ENCODE measurements around the gene ING4. TPM values are rescaled to one million over a fixed set of nuclear protein-coding genes. Genes with fewer than 3 reads are reported as not detected.

The ING4 gene
- total RNA-seq, 2 experiments from 2014 or later = 16.6 to 16.7 TPM

DNA sequence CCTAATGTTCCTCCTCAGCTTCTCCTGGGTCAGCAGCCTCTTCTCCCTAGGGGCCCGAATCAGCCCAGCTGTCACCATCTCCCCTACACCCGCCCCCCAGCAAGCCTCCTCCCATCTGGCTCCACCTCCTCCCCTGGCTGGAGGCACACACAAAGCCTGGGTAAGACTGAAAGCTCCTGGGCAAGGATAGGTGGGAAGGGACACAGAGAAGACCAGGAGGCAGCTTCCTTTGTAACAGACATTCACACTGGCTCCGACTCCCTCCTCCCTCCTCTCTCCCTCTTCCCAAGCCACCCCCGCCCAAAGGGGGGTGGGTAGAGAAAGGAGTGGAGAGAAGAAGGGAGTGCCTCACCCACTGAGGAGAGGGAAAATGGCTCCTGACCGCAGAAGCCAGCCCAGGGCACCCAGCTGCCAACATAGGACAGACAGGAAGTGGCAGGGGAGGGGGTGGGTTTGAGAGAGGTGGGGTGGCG is 59.8 kb downstream of the ING4 start:
- intact Hi-C loops (cut with micrococcal nuclease) = no loop called here

DNA sequence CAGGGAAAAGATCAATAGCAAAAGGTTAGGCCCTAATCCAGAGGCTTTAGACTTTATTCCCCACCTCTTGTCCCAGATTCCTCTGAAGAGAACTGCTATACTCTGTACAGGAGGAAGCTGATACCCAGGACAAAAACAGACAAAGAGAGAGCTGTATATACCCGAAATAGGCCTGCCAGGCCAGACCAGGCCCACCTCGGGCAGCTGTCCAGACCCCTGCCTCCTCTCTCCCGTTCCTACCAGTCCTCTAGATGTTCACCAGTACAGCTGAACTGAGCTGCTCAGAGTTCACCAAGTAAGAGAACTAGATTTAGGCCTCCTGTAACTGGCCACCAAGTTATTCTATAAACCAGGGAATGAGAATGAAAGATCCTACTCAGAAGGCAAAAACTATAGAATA is 60.4 kb downstream of the ING4 start:
- Mint-ChIP-seq H3K27ac (peak overlapping the region; percentile 65), H3K4me1 (ENCODE audit: low read depth) (peaks cover 50% of the 10 kb centered on the region)
- POLR2A ChIA-PET = interaction anchor here (0.6 to 5.2 kb wide), 9 partner anchors 9 to 109 kb away, joined by 3 to 30 read pairs (median 3); partner anchors contain the start of gene GAPDH

More for the DNA sequence above, 59.8 kb downstream of the ING4 start:
- ChIA-PET POLR2A (interaction anchor here (0.8 to 5.2 kb wide), 8 partner anchors 8 to 68 kb away, joined by 3 to 30 read pairs (median 5); partner anchors contain the start of gene GAPDH), CTCF (interaction anchor here (0.9 to 2.0 kb wide), 9 partner anchors 18 to 137 kb away, joined by 3 to 11 read pairs (median 4); partner anchors contain the start of gene NOP2)
- peaks cover 50% of the 10 kb centered on the region for H3K4me1 Mint-ChIP-seq (ENCODE audit: low read depth)
- H3K36me3 Mint-ChIP-seq (ENCODE audit: low read depth) = peaks cover 70% of the 10 kb centered on the region
- DNase-seq (peak; percentile 53), ATAC-seq (no peak)
- TF ChIP-seq, protein P1, sequence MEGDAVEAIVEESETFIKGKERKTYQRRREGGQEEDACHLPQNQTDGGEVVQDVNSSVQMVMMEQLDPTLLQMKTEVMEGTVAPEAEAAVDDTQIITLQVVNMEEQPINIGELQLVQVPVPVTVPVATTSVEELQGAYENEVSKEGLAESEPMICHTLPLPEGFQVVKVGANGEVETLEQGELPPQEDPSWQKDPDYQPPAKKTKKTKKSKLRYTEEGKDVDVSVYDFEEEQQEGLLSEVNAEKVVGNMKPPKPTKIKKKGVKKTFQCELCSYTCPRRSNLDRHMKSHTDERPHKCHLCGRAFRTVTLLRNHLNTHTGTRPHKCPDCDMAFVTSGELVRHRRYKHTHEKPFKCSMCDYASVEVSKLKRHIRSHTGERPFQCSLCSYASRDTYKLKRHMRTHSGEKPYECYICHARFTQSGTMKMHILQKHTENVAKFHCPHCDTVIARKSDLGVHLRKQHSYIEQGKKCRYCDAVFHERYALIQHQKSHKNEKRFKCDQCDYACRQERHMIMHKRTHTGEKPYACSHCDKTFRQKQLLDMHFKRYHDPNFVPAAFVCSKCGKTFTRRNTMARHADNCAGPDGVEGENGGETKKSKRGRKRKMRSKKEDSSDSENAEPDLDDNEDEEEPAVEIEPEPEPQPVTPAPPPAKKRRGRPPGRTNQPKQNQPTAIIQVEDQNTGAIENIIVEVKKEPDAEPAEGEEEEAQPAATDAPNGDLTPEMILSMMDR (IDR thresholded peaks at IDR 0.05) = no peak
- no peaks in the 10 kb centered on the region for H3K27me3 Mint-ChIP-seq
- no peaks in the 10 kb centered on the region for H3K9me3 Mint-ChIP-seq
- peak overlapping the region; percentile 65 for H3K27ac Mint-ChIP-seq
- no peak overlapping the region for H3K4me3 Mint-ChIP-seq

More for the DNA sequence above, 60.4 kb downstream of the ING4 start:
- CTCF ChIA-PET = interaction anchor here (0.6 to 2.0 kb wide), 10 partner anchors 25 to 223 kb away, joined by 3 to 11 read pairs (median 4); partner anchors contain the start of gene NOP2
- Mint-ChIP-seq H3K36me3 (ENCODE audit: low read depth) (peaks cover 75% of the 10 kb centered on the region), H3K4me3 (no peak overlapping the region), H3K27me3 (no peaks in the 10 kb centered on the region), H3K9me3 (no peaks in the 10 kb centered on the region)
- intact Hi-C loops (cut with micrococcal nuclease) = no loop called here
- ATAC-seq (no peak), DNase-seq (no peak)
- TF ChIP-seq, protein P1 (IDR thresholded peaks at IDR 0.05) = no peak

Other genes with a start within 250 kb of the ING4 start
- gene CD27, start 218.2 kb downstream of the ING4 start, total RNA-seq = 100 to 1,000 TPM; 160 to 164 TPM
- gene TAPBPL, start 211.1 kb downstream of the ING4 start, total RNA-seq = 10 to 100 TPM; 23.3 to 28.0 TPM
- gene VAMP1, start 192.4 kb downstream of the ING4 start, total RNA-seq = 10 to 100 TPM; 50.0 to 51.2 TPM
- gene MRPL51, start 169.9 kb downstream of the ING4 start, total RNA-seq = 100 to 1,000 TPM; 230 to 254 TPM
- 100 to 1,000 TPM; 195 to 196 TPM for gene NCAPD2, start 169.0 kb downstream of the ING4 start, total RNA-seq
- 1,000 to 10,000 TPM; 9,109 to 9,234 TPM for gene GAPDH, start 128.6 kb downstream of the ING4 start, total RNA-seq
- 1 to 10 TPM; 7.8 to 8.5 TPM for gene IFFO1, start 107.1 kb downstream of the ING4 start, total RNA-seq
- 10 to 100 TPM; 87.9 to 89.4 TPM for gene NOP2, start 94.8 kb downstream of the ING4 start, total RNA-seq
- gene CHD4, start 55.7 kb downstream of the ING4 start, total RNA-seq = 100 to 1,000 TPM; 273 to 277 TPM
- 1 to 10 TPM; 6.6 to 8.1 TPM for gene LPAR5, start 27.2 kb downstream of the ING4 start, total RNA-seq
- 1 to 10 TPM; 1.3 to 2.0 TPM for gene ACRBP, start 15.7 kb downstream of the ING4 start, total RNA-seq
- 10 to 100 TPM; 55.2 to 56.7 TPM for gene ZNF384, start 26.3 kb upstream of the ING4 start, total RNA-seq
- not detected for gene PIANP, start 37.7 kb upstream of the ING4 start, total RNA-seq
- gene COPS7A, start 60.9 kb upstream of the ING4 start, total RNA-seq = 10 to 100 TPM; 35.9 to 38.8 TPM
- 100 to 1,000 TPM; 149 to 151 TPM for gene MLF2, start 90.0 kb upstream of the ING4 start, total RNA-seq
- gene PTMS, start 103.2 kb upstream of the ING4 start, total RNA-seq = 10 to 100 TPM; 78.6 TPM
- 100 to 1,000 TPM; 264 to 268 TPM for gene LAG3, start 109.4 kb upstream of the ING4 start, total RNA-seq
- gene CD4, start 126.4 kb upstream of the ING4 start, total RNA-seq = 10 to 100 TPM; 11.1 to 14.1 TPM
- 1 to 10 TPM; 2.0 to 2.1 TPM for gene GPR162, start 158.7 kb upstream of the ING4 start, total RNA-seq
- 1 to 10 TPM; 2.1 to 2.3 TPM for gene P3H3, start 165.3 kb upstream of the ING4 start, total RNA-seq
- 1 to 10 TPM in 1 of 2 experiments, under 1 TPM in 1; 0.50 to 1.1 TPM for gene GNB3, start 177.8 kb upstream of the ING4 start, total RNA-seq
- 10 to 100 TPM; 74.6 to 83.8 TPM for gene CDCA3, start 188.2 kb upstream of the ING4 start, total RNA-seq
- 100 to 1,000 TPM; 109 to 112 TPM for gene USP5, start 189.0 kb upstream of the ING4 start, total RNA-seq
- gene TPI1, start 204.4 kb upstream of the ING4 start, total RNA-seq = 1,000 to 10,000 TPM; 1,714 to 1,776 TPM
- 1 to 10 TPM; 2.2 to 2.6 TPM for gene SPSB2, start 210.2 kb upstream of the ING4 start, total RNA-seq
- gene LRRC23, start 241.7 kb upstream of the ING4 start, total RNA-seq = 1 to 10 TPM; 4.6 to 5.3 TPM